Stimulated activated naive CD8-positive, alpha-beta T cell treated with anti-CD3 and anti-CD28 coated beads, Interleukin-15, amount 100 ng/mL, for 72 hours (primary cell): ENCODE results near the gene OXER1.

ENCODE experiments used
- ATAC-seq: fragments of 150-1000 bp; cut with Tn5 transposase; 2 replicates; pipeline ENCODE4 v1.10.0; 2021; ENCODE audit warnings: mild to moderate bottlenecking, moderate library complexity
- DNase-seq, 2 donors: peaks; one replicate each; pipeline ENCODE4 v3.0.0; 2021 to 2022
- H3K27ac Mint-ChIP-seq, 2 donors: one replicate each; pipeline ENCODE4 v1.8.0; 2022; ENCODE audit warnings: mild to moderate bottlenecking in 2 of 2, mixed read lengths in 2 of 2, moderate library complexity in 2 of 2
- H3K27me3 Mint-ChIP-seq: one replicate; pipeline ENCODE4 v1.8.0; 2022; ENCODE audit warnings: mixed read lengths
- H3K4me1 Mint-ChIP-seq: one replicate; pipeline ENCODE4 v1.8.0; 2022; ENCODE audit warnings: mild to moderate bottlenecking, mixed read lengths
- H3K4me3 Mint-ChIP-seq, 2 donors: one replicate each; pipeline ENCODE4 v1.8.0; 2022; ENCODE audit warnings: mild to moderate bottlenecking in 2 of 2, mixed read lengths in 2 of 2, moderate library complexity in 1 of 2
- H3K9me3 Mint-ChIP-seq, 2 donors: one replicate each; pipeline ENCODE4 v1.8.0; 2022; ENCODE audit warnings: mixed read lengths in 2 of 2

Gene OXER1

GRCh38 chr2:42786561-42787345, 22.8 kb upstream of the OXER1 start:
- Mint-ChIP-seq H3K4me1 (peaks cover 29% of the 10 kb centered on the region), H3K4me3 (no peak overlapping the region), H3K27ac (peak overlapping the region in 1 of 2 donors; percentile 43), H3K27me3 (peaks cover 22% of the 10 kb centered on the region), H3K9me3 (no peaks in the 10 kb centered on the region)
- DNase-seq (no peak), ATAC-seq (no peak)

GRCh38 chr2:42784204-42784880, 20.4 kb upstream of the OXER1 start:
- H3K9me3 Mint-ChIP-seq = no peaks in the 10 kb centered on the region
- ATAC-seq (no peak), DNase-seq (no peak)
- no peaks in the 10 kb centered on the region for H3K27me3 Mint-ChIP-seq
- no peak overlapping the region for H3K27ac Mint-ChIP-seq
- no peak overlapping the region for H3K4me3 Mint-ChIP-seq
- peaks cover 20% of the 10 kb centered on the region for H3K4me1 Mint-ChIP-seq

- H3K4me1 Mint-ChIP-seq = peaks cover 18% of the 10 kb centered on the region
- no peaks in the 10 kb centered on the region for H3K9me3 Mint-ChIP-seq
- H3K27ac Mint-ChIP-seq = no peak overlapping the region
- no peak overlapping the region for H3K4me3 Mint-ChIP-seq
- ATAC-seq = no peak
- no peaks in the 10 kb centered on the region for H3K27me3 Mint-ChIP-seq
- no peak for DNase-seq
Observed at GRCh38 chr2:42783511-42783910, 19.6 kb upstream of the OXER1 start.

- H3K27me3 Mint-ChIP-seq = no peaks in the 10 kb centered on the region
- DNase-seq (no peak), ATAC-seq (no peak)
- peaks cover 11% of the 10 kb centered on the region for H3K4me1 Mint-ChIP-seq
- H3K27ac Mint-ChIP-seq = no peak overlapping the region
- H3K9me3 Mint-ChIP-seq = peaks cover 8 to 9% of the 10 kb centered on the region in 2 donors
- no peak overlapping the region for H3K4me3 Mint-ChIP-seq
Observed at GRCh38 chr2:42781181-42781580, 17.2 kb upstream of the OXER1 start.

GRCh38 chr2:42777883-42778805, 14.2 kb upstream of the OXER1 start:
- Mint-ChIP-seq H3K4me3 (no peak overlapping the region), H3K9me3 (peaks cover 8 to 9% of the 10 kb centered on the region in 2 donors), H3K4me1 (peaks cover 35% of the 10 kb centered on the region), H3K27ac (no peak overlapping the region), H3K27me3 (no peaks in the 10 kb centered on the region)
- ATAC-seq (no peak), DNase-seq (no peak)

GRCh38 chr2:42775810-42776209, 11.9 kb upstream of the OXER1 start:
- no peaks in the 10 kb centered on the region for H3K27me3 Mint-ChIP-seq
- ATAC-seq = no peak
- peaks cover 35% of the 10 kb centered on the region for H3K4me1 Mint-ChIP-seq
- peak overlapping the region in 1 of 2 donors; percentile 65 for H3K27ac Mint-ChIP-seq
- peaks cover 8 to 9% of the 10 kb centered on the region in 2 donors for H3K9me3 Mint-ChIP-seq
- H3K4me3 Mint-ChIP-seq = peak overlapping the region; percentile 46 to 53
- DNase-seq = no peak

GRCh38 chr2:42775186-42775585, 11.3 kb upstream of the OXER1 start:
- DNase-seq (no peak), ATAC-seq (no peak)
- Mint-ChIP-seq H3K4me1 (peaks cover 35% of the 10 kb centered on the region), H3K27ac (peak overlapping the region in 1 of 2 donors; percentile 37), H3K9me3 (peaks cover 8 to 9% of the 10 kb centered on the region in 2 donors), H3K4me3 (peak overlapping the region; percentile 46 to 53), H3K27me3 (no peaks in the 10 kb centered on the region)

GRCh38 chr2:42771546-42772153, 7.7 kb upstream of the OXER1 start:
- Mint-ChIP-seq H3K9me3 (no peaks in the 10 kb centered on the region), H3K4me3 (no peak overlapping the region), H3K27ac (no peak overlapping the region), H3K27me3 (no peaks in the 10 kb centered on the region), H3K4me1 (peaks cover 29% of the 10 kb centered on the region)
- no peak for ATAC-seq
- no peak for DNase-seq

GRCh38 chr2:42770288-42771131, 6.6 kb upstream of the OXER1 start:
- Mint-ChIP-seq H3K27me3 (no peaks in the 10 kb centered on the region), H3K27ac (no peak overlapping the region), H3K4me3 (no peak overlapping the region), H3K9me3 (no peaks in the 10 kb centered on the region), H3K4me1 (peaks cover 17% of the 10 kb centered on the region)
- DNase-seq (no peak), ATAC-seq (peak; percentile 59)

- Mint-ChIP-seq H3K4me3 (no peak overlapping the region), H3K4me1 (peaks cover 10% of the 10 kb centered on the region), H3K9me3 (no peaks in the 10 kb centered on the region), H3K27ac (no peak overlapping the region), H3K27me3 (no peaks in the 10 kb centered on the region)
- DNase-seq (no peak), ATAC-seq (peak; percentile 9)
Observed at GRCh38 chr2:42769583-42770287, 5.8 kb upstream of the OXER1 start.

- DNase-seq (no peak), ATAC-seq (no peak)
- Mint-ChIP-seq H3K27ac (no peak overlapping the region), H3K4me3 (no peak overlapping the region), H3K27me3 (no peaks in the 10 kb centered on the region), H3K9me3 (no peaks in the 10 kb centered on the region), H3K4me1 (peaks cover 2% of the 10 kb centered on the region)
Observed at GRCh38 chr2:42768706-42769256, 4.8 kb upstream of the OXER1 start.

GRCh38 chr2:42767899-42768705, 4.2 kb upstream of the OXER1 start:
- no peak overlapping the region for H3K4me3 Mint-ChIP-seq
- ATAC-seq = no peak
- peak overlapping the region in 1 of 2 donors; percentile 19 for H3K27ac Mint-ChIP-seq
- H3K27me3 Mint-ChIP-seq = no peaks in the 10 kb centered on the region
- H3K4me1 Mint-ChIP-seq = peaks cover 4% of the 10 kb centered on the region
- H3K9me3 Mint-ChIP-seq = no peaks in the 10 kb centered on the region
- DNase-seq = no peak
